Activated CD8-positive, alpha-beta T cell treated with anti-CD3 and anti-CD28 coated beads for 36 hours (primary cell): ENCODE measurements around the gene TMUB2. TPM values are rescaled to one million over a fixed set of nuclear protein-coding genes. Genes with fewer than 3 reads are reported as not detected.

Experiments used
- ATAC-seq: fragments of 200-7000 bp; cut with Tn5 transposase; one replicate; pipeline ENCODE4 v1.10.0; 2021; ENCODE audit warnings: mild to moderate bottlenecking, moderate library complexity
- CTCF ChIA-PET: fragments of 350-600 bp; sonication (Branson Sonifier 250); formaldehyde crosslinking; loops from one replicate; lab custom pipeline; 2021; ENCODE audit warnings: antibody characterized with exemption; lab: Charles Lee
- POLR2A ChIA-PET: fragments of 350-600 bp; sonication (Branson Sonifier 250); formaldehyde crosslinking; loops from one replicate; lab custom pipeline; 2021; ENCODE audit warnings: antibody characterized with exemption; lab: Charles Lee
- DNase-seq: peaks from one replicate; pipeline ENCODE4 v3.0.0-alpha.2; 2020
- H3K27ac Mint-ChIP-seq: one replicate; pipeline ENCODE4 v1.8.0; 2021; ENCODE audit warnings: mild to moderate bottlenecking, mixed read lengths
- H3K27me3 Mint-ChIP-seq: one replicate; pipeline ENCODE4 v1.8.0; 2021; ENCODE audit warnings: mixed read lengths
- H3K36me3 Mint-ChIP-seq: one replicate; pipeline ENCODE4 v1.8.0; 2021; ENCODE audit warnings: low read depth, mixed read lengths
- H3K4me1 Mint-ChIP-seq: one replicate; pipeline ENCODE4 v1.8.0; 2021; ENCODE audit warnings: low read depth, mixed read lengths
- H3K4me3 Mint-ChIP-seq: one replicate; pipeline ENCODE4 v1.8.0; 2021; ENCODE audit warnings: mild to moderate bottlenecking, moderate library complexity, mixed read lengths
- H3K9me3 Mint-ChIP-seq: one replicate; pipeline ENCODE4 v1.8.0; 2021; ENCODE audit warnings: mixed read lengths
- CTCF ChIP-seq: fragments of 200-600 bp; IDR thresholded peaks from one replicate; pipeline ENCODE4 v1.8.0; 2022; ENCODE audit warnings: antibody characterized with exemption, mild to moderate bottlenecking
- intact Hi-C: fragments of 100-400 bp; cut with micrococcal nuclease; formaldehyde crosslinking; loops from one replicate; pipeline ENCODE4 v1.10.0; 2022
- total RNA-seq, 2 experiments: library from RNA; stranded (reverse); gene quantifications; one replicate each; pipeline ENCODE4 v1.2.3, GENCODE V29; 2021

The TMUB2 gene
- total RNA-seq, 2 experiments from 2014 or later = 17.5 TPM

- intact Hi-C loops = loop anchor here (5.0 kb wide), 2 partner anchors 132 to 147 kb away; partner anchors contain the start of gene GRN
- ATAC-seq (no peak), DNase-seq (no peak)
- Mint-ChIP-seq H3K4me3 (peak overlapping the region; percentile 89), H3K36me3 (peaks cover 8% of the 10 kb centered on the region), H3K27me3 (no peaks in the 10 kb centered on the region), H3K9me3 (no peaks in the 10 kb centered on the region), H3K27ac (peak overlapping the region; percentile 97), H3K4me1 (peaks cover 38% of the 10 kb centered on the region)
- ChIA-PET CTCF (interaction anchor here (1.0 to 5.5 kb wide), 6 partner anchors 10 to 150 kb away, joined by 3 to 51 read pairs (median 17); partner anchors contain the start of gene GRN), POLR2A (interaction anchor here (1.1 to 5.6 kb wide), 4 partner anchors 10 to 145 kb away, joined by 3 to 58 read pairs (median 16); partner anchors contain the start of genes GRN and UBTF)
- TF ChIP-seq CTCF = no peak
These were observed 13.8 kb downstream of the TMUB2 start for GRCh38 chr17:44200478-44201155.

- peaks cover 31% of the 10 kb centered on the region for H3K4me1 Mint-ChIP-seq
- CTCF ChIA-PET = interaction anchor here (2.3 to 5.5 kb wide), 6 partner anchors 8 to 148 kb away, joined by 17 to 51 read pairs (median 24); partner anchors contain the start of genes GRN and TMUB2
- POLR2A ChIA-PET = interaction anchor here (0.6 to 5.6 kb wide), 3 partner anchors 8 to 16 kb away, joined by 5 to 58 read pairs (median 30); partner anchors contain the start of gene UBTF
- DNase-seq (no peak), ATAC-seq (no peak)
- intact Hi-C loops = loop anchor here (5.0 kb wide), 2 partner anchors 130 to 145 kb away; partner anchors contain the start of gene GRN
- peak overlapping the region; percentile 39 for H3K27ac Mint-ChIP-seq
- no peak overlapping the region for H3K4me3 Mint-ChIP-seq
- peaks cover 10% of the 10 kb centered on the region for H3K36me3 Mint-ChIP-seq
- H3K9me3 Mint-ChIP-seq = no peaks in the 10 kb centered on the region
- no peaks in the 10 kb centered on the region for H3K27me3 Mint-ChIP-seq
- TF ChIP-seq CTCF = no peak
These were observed 16.0 kb downstream of the TMUB2 start for GRCh38 chr17:44202756-44203155.

- Mint-ChIP-seq H3K4me1 (peaks cover 32% of the 10 kb centered on the region), H3K9me3 (no peaks in the 10 kb centered on the region), H3K27ac (peak overlapping the region; percentile 65), H3K27me3 (no peaks in the 10 kb centered on the region), H3K36me3 (peaks cover 18% of the 10 kb centered on the region), H3K4me3 (no peak overlapping the region)
- no peak for ATAC-seq
- ChIA-PET POLR2A (interaction anchor here (0.7 to 5.6 kb wide), 9 partner anchors 10 to 142 kb away, joined by 3 to 58 read pairs (median 4); partner anchors contain the start of genes SLC25A39 and UBTF), CTCF (interaction anchor here (0.6 to 5.5 kb wide), 18 partner anchors 13 to 260 kb away, joined by 3 to 51 read pairs (median 5); partner anchors contain the start of genes GRN, SLC25A39, TMUB2 and UBTF)
- TF ChIP-seq CTCF = peak; percentile 87
- DNase-seq = peak; percentile 86
- intact Hi-C loops = loop anchor here (5.0 kb wide), 2 partner anchors 128 to 143 kb away; partner anchors contain the start of gene GRN
These were observed 17.1 kb downstream of the TMUB2 start for GRCh38 chr17:44203731-44204440.

GRCh38 chr17:44204441-44204882 lies 17.7 kb downstream of the TMUB2 start:
- Mint-ChIP-seq H3K36me3 (peaks cover 23% of the 10 kb centered on the region), H3K9me3 (no peaks in the 10 kb centered on the region)
- intact Hi-C loops = loop anchor here (5.0 kb wide), 2 partner anchors 128 to 143 kb away; partner anchors contain the start of gene GRN

More at GRCh38 chr17:44204441-44204882, 17.7 kb downstream of the TMUB2 start:
- ATAC-seq (no peak), DNase-seq (no peak)
- ChIA-PET POLR2A (interaction anchor here (0.7 to 5.6 kb wide), 9 partner anchors 9 to 141 kb away, joined by 3 to 58 read pairs (median 4); partner anchors contain the start of genes SLC25A39 and UBTF), CTCF (interaction anchor here (0.6 to 5.5 kb wide), 19 partner anchors 9 to 260 kb away, joined by 3 to 51 read pairs (median 5); partner anchors contain the start of genes GRN, SLC25A39, TMUB2 and UBTF)
- Mint-ChIP-seq H3K27ac (no peak overlapping the region), H3K27me3 (no peaks in the 10 kb centered on the region), H3K4me1 (peaks cover 35% of the 10 kb centered on the region), H3K4me3 (no peak overlapping the region)
- TF ChIP-seq CTCF = no peak
